CD4-positive, alpha-beta T cell treated with Interferon gamma for 1 hour (primary cell): ENCODE measurements around the gene SLC20A1.

ENCODE experiments used
- DNase-seq: peaks from one replicate; pipeline ENCODE4 v3.0.0-alpha.2; 2020

SLC20A1 gene

DNA sequence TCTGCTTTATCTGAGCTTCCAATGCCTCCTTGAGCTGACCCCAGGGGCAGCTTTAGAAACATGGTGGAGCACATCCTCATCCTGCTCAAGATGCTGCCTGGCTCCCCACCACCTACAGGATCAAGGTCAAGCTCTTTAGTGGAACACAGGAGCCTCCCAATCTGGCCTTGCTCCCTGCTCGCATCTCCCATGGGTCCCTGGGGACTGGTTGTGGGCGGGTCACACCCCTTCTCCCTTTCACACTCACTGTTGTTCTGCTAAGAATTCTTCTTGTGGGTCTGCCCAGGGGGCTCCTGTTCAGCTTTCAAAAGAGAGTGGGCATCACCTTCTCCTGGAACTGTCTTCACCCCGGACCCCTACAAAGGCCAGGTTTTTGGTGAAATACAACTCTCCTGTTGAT is 66.7 kb downstream of the SLC20A1 start:
- no peak for DNase-seq

DNA sequence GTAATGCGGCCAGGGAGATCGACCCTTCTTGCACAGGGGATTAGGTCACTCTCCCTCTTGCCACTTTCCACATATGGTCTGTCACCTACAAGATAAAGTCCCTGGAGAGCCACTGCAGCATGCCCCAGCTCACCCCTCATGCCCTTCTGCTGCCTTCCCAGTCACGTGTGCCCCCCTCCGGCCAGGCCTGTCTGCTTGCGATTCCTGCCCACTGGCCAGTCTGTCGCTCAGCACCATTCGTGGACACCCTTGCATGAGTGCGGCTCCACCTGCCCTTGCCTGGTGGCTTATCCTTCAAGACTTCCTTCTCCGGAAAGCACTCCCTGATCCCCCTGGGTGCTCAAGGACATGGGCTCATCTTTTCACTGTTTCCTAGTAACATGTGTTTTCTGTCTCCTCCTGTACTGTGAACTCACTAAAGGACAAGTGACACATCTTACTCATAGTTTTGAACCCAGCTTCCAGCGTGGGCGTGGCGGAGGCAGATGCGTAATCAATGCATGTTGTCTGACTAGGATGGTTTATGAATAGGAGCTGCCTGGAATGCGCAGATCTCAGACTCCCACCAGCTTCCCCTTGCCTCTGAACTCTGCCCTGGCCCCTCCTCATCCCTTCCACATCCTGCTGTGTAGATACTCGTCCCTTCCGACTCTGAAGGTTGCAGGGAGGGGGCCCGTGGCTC is 67.3 kb downstream of the SLC20A1 start:
- DNase-seq: no peak
